Gastroesophageal sphincter (tissue), 3 donors: ENCODE measurements around the gene CARHSP1.

Source experiments
- CTCF ChIP-seq, 4 experiments: fragments of 200-600 bp in 2 of 4; fragments of 450-650 bp in 2 of 4; sonication (generic) in 1 of 4; IDR thresholded peaks; one replicate each; pipeline ENCODE4 v1.5.1; 2017 to 2019; ENCODE audit warnings: antibody characterized with exemption in 4 of 4, mild to moderate bottlenecking in 2 of 4, moderate library complexity in 2 of 4
- EP300 ChIP-seq: sonication (generic); formaldehyde crosslinking; IDR thresholded peaks from one replicate; pipeline ENCODE4 v1.6.1; 2017; ENCODE audit warnings: antibody characterized with exemption, mild to moderate bottlenecking
- POLR2A ChIP-seq, 2 donors: fragments of 450-650 bp; IDR thresholded peaks; one replicate each; pipeline ENCODE4 v1.6.1; 2017; ENCODE audit warnings: antibody characterized with exemption in 2 of 2, mild to moderate bottlenecking in 2 of 2, moderate library complexity in 1 of 2
- POLR2AphosphoS5 ChIP-seq: sonication (generic); formaldehyde crosslinking; IDR thresholded peaks from one replicate; pipeline ENCODE4 v1.6.1; 2017; ENCODE audit warnings: antibody characterized with exemption

- TF ChIP-seq CTCF (IDR thresholded peaks at IDR 0.05) (no peak), POLR2AphosphoS5 (peak; percentile 87), POLR2A (IDR thresholded peaks at IDR 0.05) (no peak), EP300 (no peak)
These were observed 8.6 kb downstream of the CARHSP1 start for GRCh38 chr16:8859913-8860881.
